ENCODE measurements around the gene KRT84. TPM values are rescaled to one million over a fixed set of nuclear protein-coding genes. Genes with fewer than 3 reads are reported as not detected.
A peak's percentile ranks its signal among the peaks of the same experiment; 100 is the strongest.
"Not testable (repeated sequence)": the region's sequence is repeated elsewhere in the genome, so short reads cannot be mapped to it uniquely, and the experiment has no call there.

KRT84 gene
- total RNA-seq, 4 donors from 2014 or later: not detected

- DNase-seq: peak in 1 of 3 donors; percentile 32
- no peaks in the 10 kb centered on the region for H3K9me3 ChIP-seq
- no peak overlapping the region for H3K4me3 ChIP-seq
- H3K27me3 ChIP-seq: no peaks in the 10 kb centered on the region
- TF ChIP-seq POLR2A (IDR thresholded peaks at IDR 0.05) (no peak), CTCF (IDR thresholded peaks at IDR 0.05) (no peak)
- H3K4me1 ChIP-seq: no peaks in the 10 kb centered on the region
- H3K36me3 ChIP-seq: no peaks in the 10 kb centered on the region
- no peak overlapping the region for H3K27ac ChIP-seq
These were observed 35.3 kb downstream of the KRT84 start for GRCh38 chr12:52350021-52350620.

GRCh38 chr12:52349196-52349595, 36.3 kb downstream of the KRT84 start:
- no peaks in the 10 kb centered on the region for H3K4me1 ChIP-seq
- no peak for TF ChIP-seq POLR2A (IDR thresholded peaks at IDR 0.05)
- no peak for TF ChIP-seq CTCF (IDR thresholded peaks at IDR 0.05)
- DNase-seq: no peak
- no peaks in the 10 kb centered on the region for H3K27me3 ChIP-seq
- no peaks in the 10 kb centered on the region for H3K9me3 ChIP-seq
- no peak overlapping the region for H3K4me3 ChIP-seq
- H3K27ac ChIP-seq: no peak overlapping the region
- no peaks in the 10 kb centered on the region for H3K36me3 ChIP-seq

GRCh38 chr12:52347551-52348510, 37.6 kb downstream of the KRT84 start:
- Histone ChIP-seq H3K27me3 (no peaks in the 10 kb centered on the region), H3K4me1 (no peaks in the 10 kb centered on the region), H3K36me3 (no peaks in the 10 kb centered on the region), H3K9me3 (no peaks in the 10 kb centered on the region), H3K27ac (no peak overlapping the region), H3K4me3 (no peak overlapping the region)
- TF ChIP-seq POLR2A (IDR thresholded peaks at IDR 0.05): no peak
- TF ChIP-seq CTCF (IDR thresholded peaks at IDR 0.05): no peak
- DNase-seq: no peak

- TF ChIP-seq POLR2A (IDR thresholded peaks at IDR 0.05) (no peak), CTCF (IDR thresholded peaks at IDR 0.05) (no peak)
- no peaks in the 10 kb centered on the region for H3K9me3 ChIP-seq
- no peaks in the 10 kb centered on the region for H3K27me3 ChIP-seq
- H3K4me1 ChIP-seq: no peaks in the 10 kb centered on the region
- H3K27ac ChIP-seq: no peak overlapping the region
- no peak overlapping the region for H3K4me3 ChIP-seq
- no peak for DNase-seq
- H3K36me3 ChIP-seq: no peaks in the 10 kb centered on the region
These were observed 38.4 kb downstream of the KRT84 start for GRCh38 chr12:52347016-52347415.

GRCh38 chr12:52346593-52346992, 38.9 kb downstream of the KRT84 start:
- H3K36me3 ChIP-seq: no peaks in the 10 kb centered on the region
- no peak for DNase-seq
- H3K4me3 ChIP-seq: no peak overlapping the region
- no peaks in the 10 kb centered on the region for H3K27me3 ChIP-seq
- H3K4me1 ChIP-seq: no peaks in the 10 kb centered on the region
- H3K27ac ChIP-seq: no peak overlapping the region
- TF ChIP-seq CTCF (IDR thresholded peaks at IDR 0.05) (no peak), POLR2A (IDR thresholded peaks at IDR 0.05) (no peak)
- no peaks in the 10 kb centered on the region for H3K9me3 ChIP-seq

GRCh38 chr12:52345041-52345440, 40.4 kb downstream of the KRT84 start:
- not testable (repeated sequence) for DNase-seq, H3K27me3 ChIP-seq, H3K4me3 ChIP-seq, H3K9me3 ChIP-seq, H3K36me3 ChIP-seq, H3K27ac ChIP-seq, H3K4me1 ChIP-seq
